ENCODE results near the gene ADAM17. TPM values are rescaled to one million over a fixed set of nuclear protein-coding genes. Genes with fewer than 3 reads are reported as not detected.

Gene ADAM17
- total RNA-seq, 1 donor: 59.2 TPM

GRCh38 chr2:9582624-9583023 lies 27.0 kb upstream of the ADAM17 start:
- no peak for TF ChIP-seq CTCF (IDR thresholded peaks at IDR 0.05; ENCODE audit: insufficient read depth, low read depth, low read length)
- H3K4me3 ChIP-seq (ENCODE audit: low read depth, low read length): no peak overlapping the region
- no peak for DNase-seq (ENCODE audit: low read depth)

GRCh38 chr2:9578467-9579235 lies 23.0 kb upstream of the ADAM17 start:
- H3K4me3 ChIP-seq (ENCODE audit: low read depth, low read length): no peak overlapping the region
- no peak for TF ChIP-seq CTCF (IDR thresholded peaks at IDR 0.05; ENCODE audit: insufficient read depth, low read depth, low read length)
- DNase-seq (ENCODE audit: low read depth): no peak

DNA sequence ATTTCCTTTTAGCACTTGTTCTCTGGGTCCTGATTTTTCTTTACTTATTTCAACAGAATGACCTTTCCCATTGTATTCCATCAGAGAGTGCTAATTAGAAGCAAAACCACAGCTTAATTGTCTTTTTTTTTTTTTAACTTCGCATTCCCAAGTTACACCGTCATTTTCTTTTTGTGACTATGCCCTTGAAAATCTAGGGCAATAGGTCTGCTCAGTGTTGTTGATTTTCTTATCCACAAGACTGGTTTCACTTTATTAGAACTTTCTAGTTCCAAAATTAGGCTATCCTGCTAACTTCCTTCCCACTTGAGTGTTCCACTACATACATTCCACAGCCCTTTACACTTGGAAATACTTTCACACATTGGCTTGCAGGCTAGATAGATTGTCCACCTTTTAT lies 18.7 kb upstream of the ADAM17 start:
- H3K4me3 ChIP-seq (ENCODE audit: low read depth, low read length): no peak overlapping the region
- no peak for TF ChIP-seq CTCF (IDR thresholded peaks at IDR 0.05; ENCODE audit: insufficient read depth, low read depth, low read length)
- DNase-seq (ENCODE audit: low read depth): no peak

DNA sequence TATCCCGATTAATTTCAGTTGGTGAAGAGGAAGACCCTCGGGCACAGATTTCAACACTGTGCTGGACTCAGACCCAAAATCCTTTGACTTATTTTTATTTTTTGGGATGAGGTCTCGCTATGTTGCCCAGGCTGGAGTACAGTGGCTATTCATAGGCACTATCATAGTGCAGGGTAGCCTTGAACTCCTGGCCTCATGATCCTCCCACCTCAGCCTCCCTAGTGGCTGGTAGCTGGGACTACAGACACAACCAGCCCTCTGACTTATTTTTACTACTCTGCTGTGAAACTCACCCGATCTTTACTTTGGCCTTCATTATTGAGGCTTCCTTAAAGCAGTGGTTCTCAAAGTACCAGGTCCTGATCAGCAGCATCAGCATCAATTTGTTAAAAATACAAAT lies 18.2 kb upstream of the ADAM17 start:
- H3K4me3 ChIP-seq (ENCODE audit: low read depth, low read length): no peak overlapping the region
- no peak for DNase-seq (ENCODE audit: low read depth)
- TF ChIP-seq CTCF (IDR thresholded peaks at IDR 0.05; ENCODE audit: insufficient read depth, low read depth, low read length): peak; percentile 31

GRCh38 chr2:9573013-9573720 lies 17.5 kb upstream of the ADAM17 start:
- H3K4me3 ChIP-seq (ENCODE audit: low read depth, low read length): no peak overlapping the region
- DNase-seq (ENCODE audit: low read depth): peak; percentile 87
- no peak for TF ChIP-seq CTCF (IDR thresholded peaks at IDR 0.05; ENCODE audit: insufficient read depth, low read depth, low read length)

DNA sequence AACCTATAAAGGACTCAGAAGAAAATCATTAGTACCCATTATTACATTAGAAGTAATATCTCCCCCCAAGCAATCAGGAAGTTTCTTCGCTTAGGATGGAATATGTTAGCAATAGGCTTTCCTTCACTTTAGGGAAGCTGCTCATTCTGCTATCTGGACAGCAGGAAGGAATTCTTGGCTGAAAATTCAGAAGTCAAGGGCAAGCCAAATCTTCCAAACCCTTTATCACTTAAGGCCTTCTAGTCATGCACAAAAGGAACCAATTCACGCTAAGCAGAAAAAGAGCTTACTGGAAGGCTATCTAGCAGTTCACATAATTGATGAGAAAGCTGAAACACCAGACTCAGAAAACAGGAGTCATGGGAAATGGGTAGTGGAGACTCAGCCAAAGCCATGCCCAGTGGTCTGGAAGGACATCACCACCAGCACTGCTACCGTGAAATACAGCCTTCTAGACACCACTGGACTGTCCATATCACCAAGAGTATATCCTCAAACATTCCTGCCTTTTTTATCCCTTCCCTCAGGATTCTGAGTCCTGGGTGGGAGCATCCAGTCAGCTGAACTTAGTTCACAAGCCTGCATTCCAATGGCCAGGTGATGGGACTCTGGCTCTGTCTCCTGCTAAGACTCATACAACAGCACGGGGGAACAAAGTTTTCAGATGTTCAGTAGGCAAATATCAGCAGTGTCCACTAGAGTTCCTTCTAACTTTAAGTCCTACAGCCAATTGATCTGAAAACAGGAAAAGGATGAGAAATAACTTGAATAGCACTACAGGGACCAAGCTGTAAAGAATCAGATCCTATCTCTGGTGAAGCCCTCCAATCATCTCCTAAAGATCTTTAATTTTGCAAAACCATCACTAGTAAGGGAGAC lies 14.8 kb upstream of the ADAM17 start:
- H3K4me3 ChIP-seq (ENCODE audit: low read depth, low read length): no peak overlapping the region
- peak; percentile 29 for TF ChIP-seq CTCF (IDR thresholded peaks at IDR 0.05; ENCODE audit: insufficient read depth, low read depth, low read length)
- no peak for DNase-seq (ENCODE audit: low read depth)
